GM06990 (cell line): ENCODE measurements around the gene EFNA3.

Experiments
- DNase-seq: peaks from one replicate; pipeline ENCODE4 v3.0.0-alpha.2; 2011; ENCODE audit not compliant: insufficient read length; ENCODE audit errors: extremely low read depth
- H3K27me3 ChIP-seq: replicated peaks from 2 replicates; pipeline ENCODE4 v1.6.0; 2011; ENCODE audit warnings: low read length; ENCODE audit not compliant: control insufficient read depth, insufficient read depth
- H3K36me3 ChIP-seq: 2 replicates; pipeline ENCODE4 v1.5.1; 2011; ENCODE audit warnings: low read length; ENCODE audit not compliant: control insufficient read depth, insufficient read depth
- H3K4me3 ChIP-seq: replicated peaks from 2 replicates; pipeline ENCODE4 v1.5.1; 2011; ENCODE audit warnings: low read depth, mild to moderate bottlenecking, control low read depth, low read length
- CTCF ChIP-seq: IDR thresholded peaks from 2 replicates; pipeline ENCODE4 v1.5.1; 2011; ENCODE audit warnings: low read length, control low read depth, mild to moderate bottlenecking, inconsistent platforms; ENCODE audit not compliant: insufficient read depth, poor library complexity, severe bottlenecking

The EFNA3 gene

GRCh38 chr1:155134880-155135414 is 56.3 kb downstream of the EFNA3 start:
- Histone ChIP-seq H3K36me3 (peaks cover 9% of the 10 kb centered on the region), H3K27me3 (no peaks in the 10 kb centered on the region)

GRCh38 chr1:155135415-155136028 is 56.9 kb downstream of the EFNA3 start, which contains the start of gene SLC50A1:
Gene SLC50A1, plus strand, starts transcription at chr1:155135852. Its CDS starts 60 bp downstream, at chr1:155135912.
- H3K4me3 ChIP-seq, result peak within 1 kb of the TSS; percentile 90
- TF ChIP-seq CTCF, result no peak
- DNase-seq, result peak; percentile 97
- H3K36me3 ChIP-seq, result peaks cover 9% of the 10 kb centered on the region
- no peaks in the 10 kb centered on the region for H3K27me3 ChIP-seq

More at GRCh38 chr1:155134880-155135414, 56.3 kb downstream of the EFNA3 start:
- peak overlapping the region; percentile 90 for H3K4me3 ChIP-seq
- DNase-seq, result peak; percentile 37
- no peak for TF ChIP-seq CTCF

GRCh38 chr1:155136748-155137147 is 58.1 kb downstream of the EFNA3 start:
- Histone ChIP-seq H3K27me3 (no peaks in the 10 kb centered on the region), H3K36me3 (peaks cover 9% of the 10 kb centered on the region), H3K4me3 (peak overlapping the region; percentile 70)
- TF ChIP-seq CTCF, result no peak
- DNase-seq, result peak; percentile 38
